ENCODE data around the gene TBC1D32.
"Not testable (repeated sequence)": the region's sequence is repeated elsewhere in the genome, so short reads cannot be mapped to it uniquely, and the experiment has no call there.

TBC1D32 gene

DNA sequence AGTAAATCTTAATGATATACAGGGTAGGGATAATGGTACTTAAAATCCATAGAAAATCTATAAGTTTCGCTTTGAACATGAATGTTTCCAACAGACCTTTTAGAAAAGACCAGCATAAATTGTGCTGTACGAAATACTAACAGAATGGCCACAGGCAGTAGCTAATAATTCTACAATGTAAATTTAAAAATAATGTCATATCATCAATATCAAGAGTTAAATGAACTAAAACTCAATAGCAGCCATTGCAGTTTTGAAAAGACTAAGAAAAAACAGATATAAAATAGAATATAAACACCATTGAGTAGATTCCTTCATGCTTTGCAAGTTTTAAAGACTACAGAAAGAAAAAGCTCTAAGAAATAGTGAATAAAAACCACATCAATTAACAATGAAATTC lies 14.7 kb downstream of the TBC1D32 start:
- DNase-seq (ENCODE audit: low spot score): no peak

DNA sequence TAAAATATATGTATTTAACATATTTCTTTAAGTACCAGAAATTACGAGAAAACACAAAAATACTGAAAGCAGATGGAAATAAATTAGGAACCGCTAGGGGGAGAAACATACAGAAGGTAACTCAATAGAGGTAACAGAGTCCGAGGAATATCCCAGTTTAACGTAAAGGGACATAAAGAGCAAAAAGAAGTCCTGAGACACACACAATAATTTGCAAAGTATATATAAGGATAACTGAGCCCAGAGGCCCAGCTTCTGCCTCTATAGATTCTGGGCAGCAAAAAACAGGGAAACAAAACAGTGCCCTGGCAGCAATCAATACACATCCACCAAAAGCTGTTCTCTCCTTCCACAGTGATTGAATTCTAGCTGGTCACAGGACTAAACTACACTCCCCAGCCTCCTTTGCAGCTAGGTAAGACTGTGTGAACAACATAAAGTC lies 15.1 kb downstream of the TBC1D32 start:
- no peak for DNase-seq (ENCODE audit: low spot score)

DNA sequence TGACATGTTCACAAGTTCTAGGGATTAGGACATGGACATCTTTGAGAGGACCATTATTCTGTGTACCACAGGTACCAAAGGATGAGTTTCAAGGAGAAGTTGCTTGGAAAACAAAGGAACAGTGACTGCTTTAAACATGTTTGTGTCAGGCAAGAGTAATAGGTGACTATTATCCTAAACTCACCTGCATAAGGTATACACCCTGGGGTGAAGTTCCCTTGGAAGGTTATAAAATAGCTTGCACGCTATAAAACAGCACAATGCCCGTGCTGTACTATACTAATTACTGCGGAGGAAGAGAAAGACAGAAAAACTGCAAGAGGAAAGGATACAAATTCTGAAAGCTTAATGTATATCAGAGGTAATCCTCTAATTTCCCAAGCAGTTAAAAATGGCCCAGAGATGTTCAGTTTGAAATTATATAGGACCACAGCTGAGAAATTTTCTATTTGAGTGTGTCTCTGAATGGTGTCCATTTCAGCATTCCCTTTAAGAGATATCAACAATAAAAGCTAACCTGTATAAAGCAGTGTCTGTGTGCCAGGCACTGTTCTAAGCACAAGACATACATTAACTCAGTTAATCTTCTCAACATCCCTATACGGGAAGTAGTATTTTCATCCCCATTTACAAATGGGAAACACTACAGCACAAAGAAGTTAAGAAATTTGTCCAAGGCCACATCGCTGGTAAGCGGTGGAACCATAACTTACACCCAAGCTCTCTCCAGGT lies 19.7 kb downstream of the TBC1D32 start:
- DNase-seq (ENCODE audit: low spot score): no peak

DNA sequence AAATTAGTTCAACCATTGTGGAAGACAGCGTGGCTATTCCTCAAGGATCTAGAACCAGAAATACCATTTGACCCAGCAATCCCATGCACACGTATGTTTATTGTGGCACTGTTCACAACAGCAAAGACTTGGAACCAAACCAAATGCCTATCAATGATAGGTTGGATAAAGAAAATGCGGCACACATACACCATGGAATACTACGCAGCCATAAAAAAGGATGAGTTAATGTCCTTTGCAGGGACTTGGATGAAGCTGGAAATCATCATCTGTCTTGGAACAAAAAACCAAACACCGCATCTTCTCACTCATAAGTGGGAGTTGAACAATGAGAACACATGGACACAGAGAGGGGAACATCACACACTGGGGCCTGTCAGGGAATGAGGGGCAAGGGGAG lies 22.5 kb downstream of the TBC1D32 start:
- not testable (repeated sequence) for DNase-seq (ENCODE audit: low spot score)

DNA sequence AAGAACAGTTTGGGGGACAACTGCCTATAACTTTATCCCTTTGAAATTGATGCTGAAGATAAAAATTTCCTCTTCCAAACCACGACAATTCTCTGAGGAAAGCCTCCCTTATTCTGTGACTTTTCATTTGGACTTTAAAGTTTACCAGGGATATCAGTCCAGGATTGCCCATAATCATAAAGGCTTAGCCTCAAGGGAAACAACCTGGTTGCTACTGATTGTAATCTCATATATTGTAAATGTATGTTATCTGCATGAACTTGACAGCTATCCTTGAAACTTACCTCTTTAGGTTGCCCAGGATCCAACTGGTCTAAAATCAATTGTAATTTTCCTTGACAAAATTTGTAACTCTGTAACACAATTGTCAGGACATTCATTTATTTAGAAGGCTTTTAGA lies 23.8 kb downstream of the TBC1D32 start:
- DNase-seq (ENCODE audit: low spot score): no peak

DNA sequence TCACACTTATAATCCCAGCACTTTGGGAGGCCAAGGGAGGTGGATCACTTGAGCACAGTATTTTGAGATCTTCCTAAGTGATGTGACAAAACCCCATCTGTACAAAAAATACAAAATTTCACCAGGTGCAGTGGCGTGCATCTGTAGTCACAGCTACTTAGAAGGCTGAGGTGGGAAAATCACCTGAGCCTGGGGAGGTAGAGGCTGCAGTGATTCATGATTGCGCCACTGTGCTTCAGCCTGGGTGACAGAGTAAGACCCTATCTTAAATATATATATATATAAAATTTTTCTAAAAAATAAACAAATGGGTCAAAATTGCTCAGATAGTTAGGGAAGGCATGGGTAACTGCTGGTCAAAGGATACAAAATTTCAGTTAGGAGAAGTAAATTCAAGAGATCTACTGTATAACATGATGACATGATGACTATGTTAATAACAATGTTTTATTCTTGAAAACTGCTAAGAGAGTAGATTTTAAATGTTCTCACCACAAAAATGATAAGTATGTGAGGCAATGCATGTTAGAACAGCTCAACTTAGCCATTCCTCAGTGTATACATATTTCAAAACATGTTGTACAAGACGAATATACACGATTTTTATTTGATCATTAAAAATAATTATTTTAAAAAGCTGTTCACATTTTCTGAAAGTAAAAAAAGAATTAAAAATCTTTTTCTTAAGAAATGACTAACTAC lies 24.4 kb downstream of the TBC1D32 start:
- DNase-seq (ENCODE audit: low spot score): no peak

DNA sequence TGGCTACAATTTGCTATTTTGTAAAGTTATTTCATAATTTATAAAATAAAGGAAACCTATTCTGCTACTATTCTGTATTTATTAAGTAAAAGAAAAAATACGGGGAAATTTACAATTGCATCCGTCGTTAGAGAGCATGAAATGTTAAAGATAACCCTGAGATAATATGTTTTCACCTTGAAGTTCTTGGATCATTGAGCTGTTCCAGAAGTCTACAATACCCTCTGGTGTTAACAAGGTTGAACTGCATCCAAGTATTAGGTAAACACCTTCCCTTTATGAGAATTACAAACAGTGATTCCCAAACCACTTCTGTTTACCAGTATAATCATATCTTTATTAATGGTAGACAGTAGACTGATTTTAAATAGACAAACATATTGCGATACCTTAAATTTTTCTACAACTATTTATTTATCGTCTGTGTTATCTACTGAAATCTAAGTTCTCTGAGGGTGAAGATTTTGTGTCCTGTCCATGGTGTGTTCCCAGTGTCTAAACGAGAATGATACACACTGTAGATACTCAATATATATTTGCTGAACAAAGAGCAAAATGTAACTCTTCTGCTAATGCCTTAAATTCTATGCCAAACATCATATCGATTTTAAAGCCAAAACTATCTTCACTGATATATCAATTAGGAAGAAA lies 28.2 kb downstream of the TBC1D32 start:
- DNase-seq (ENCODE audit: low spot score): peak; percentile 45

DNA sequence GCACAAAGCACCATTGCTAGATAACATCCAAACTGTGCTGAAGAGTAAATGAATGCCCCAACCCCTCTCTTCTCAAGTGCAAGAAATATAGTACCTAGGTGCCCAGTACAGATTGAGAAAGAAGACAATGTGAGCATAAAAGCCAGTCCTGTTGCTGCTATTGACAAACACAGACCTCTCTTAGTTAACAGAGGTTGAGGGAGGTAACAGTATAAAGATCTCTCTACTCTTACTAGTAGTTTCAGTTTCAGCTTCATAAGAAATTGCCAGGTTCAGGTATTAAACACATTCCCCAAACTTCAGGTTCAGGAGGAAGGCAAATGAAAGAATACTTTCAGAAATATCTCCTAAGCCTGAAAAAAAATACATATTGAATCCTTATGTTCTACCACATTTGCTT lies 31.4 kb downstream of the TBC1D32 start:
- no peak for DNase-seq (ENCODE audit: low spot score)

DNA sequence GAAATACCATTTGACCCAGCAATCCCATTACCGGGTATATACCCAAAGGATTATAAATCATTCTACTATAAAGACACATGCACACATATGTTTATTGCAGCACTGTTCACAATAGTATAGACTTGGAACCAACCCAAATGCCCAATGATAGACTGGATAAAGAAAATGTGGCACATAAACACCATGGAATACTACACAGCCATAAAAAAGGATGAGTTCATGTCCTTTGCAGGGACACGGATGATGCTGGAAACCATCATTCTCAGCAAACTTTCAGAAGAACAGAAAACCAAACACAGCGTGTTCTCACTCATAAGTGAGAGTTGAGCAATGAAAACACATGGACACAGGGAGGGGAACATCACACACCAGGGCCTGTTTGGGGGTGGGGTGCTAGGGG lies 33.1 kb downstream of the TBC1D32 start:
- not testable (repeated sequence) for DNase-seq (ENCODE audit: low spot score)

DNA sequence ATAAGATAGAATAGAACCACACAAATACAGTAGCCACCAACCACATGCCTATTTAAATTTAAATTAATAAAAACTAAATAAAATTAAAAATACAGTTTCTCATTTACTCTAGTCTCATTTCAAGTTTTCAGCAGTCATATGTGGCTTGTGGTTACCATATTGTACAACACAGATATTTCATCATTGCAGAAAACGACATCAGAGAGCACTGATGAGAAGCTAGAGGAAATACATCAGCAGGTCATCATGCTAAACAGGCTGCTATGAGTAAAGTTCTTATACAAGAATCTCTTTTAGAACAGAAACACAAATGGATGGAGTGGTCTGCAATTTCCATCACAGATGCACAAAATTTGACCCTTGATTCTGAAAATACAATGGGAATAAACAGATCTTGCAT lies 36.6 kb downstream of the TBC1D32 start:
- DNase-seq (ENCODE audit: low spot score): no peak

DNA sequence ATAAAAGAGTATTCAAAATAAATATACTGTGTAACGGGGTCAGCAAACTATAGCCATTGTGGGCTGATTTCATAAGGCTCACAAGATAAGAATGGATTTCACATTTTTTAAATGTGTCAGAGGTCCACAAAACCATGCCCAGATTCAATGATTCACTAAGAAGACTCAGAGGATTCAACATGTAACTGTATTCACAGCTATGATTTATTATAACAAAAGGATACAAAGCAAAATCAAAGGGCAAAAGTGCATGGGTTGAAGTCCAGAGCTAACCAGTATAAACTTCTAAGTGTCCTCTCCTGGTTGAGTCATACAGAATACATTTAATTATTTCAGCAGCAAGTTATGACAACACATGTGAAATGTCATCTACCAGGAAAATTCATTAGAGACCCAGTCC lies 49.2 kb downstream of the TBC1D32 start:
- DNase-seq (ENCODE audit: low spot score): no peak

DNA sequence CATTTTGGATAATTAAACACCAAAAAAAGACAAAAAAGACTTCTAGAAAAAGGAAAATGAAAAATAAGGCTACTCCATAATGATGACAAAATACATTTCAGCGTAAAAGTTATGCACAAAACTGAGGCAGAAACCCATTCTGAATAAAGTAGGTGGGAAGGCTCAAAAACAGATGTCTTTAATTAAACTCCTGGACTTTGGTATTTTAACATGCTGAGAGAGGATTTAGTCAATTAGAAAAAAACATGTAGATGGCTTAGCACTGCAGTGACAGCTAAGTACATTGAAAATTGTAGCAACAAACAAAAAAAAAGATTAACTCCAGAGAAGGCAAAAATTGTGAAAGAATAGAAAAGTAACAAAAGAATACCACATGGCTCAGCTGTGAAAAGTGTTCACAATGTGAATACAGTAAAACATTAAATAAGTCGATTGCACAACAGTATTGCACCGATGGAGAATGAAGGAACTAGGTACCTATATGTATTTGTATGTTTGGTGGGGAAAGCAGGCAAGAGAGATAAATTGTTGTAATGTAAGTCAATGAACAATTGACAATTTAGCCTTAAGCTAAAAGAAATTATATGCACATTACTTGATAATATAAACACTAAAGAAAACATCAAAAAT lies 59.5 kb downstream of the TBC1D32 start:
- no peak for DNase-seq (ENCODE audit: low spot score)

DNA sequence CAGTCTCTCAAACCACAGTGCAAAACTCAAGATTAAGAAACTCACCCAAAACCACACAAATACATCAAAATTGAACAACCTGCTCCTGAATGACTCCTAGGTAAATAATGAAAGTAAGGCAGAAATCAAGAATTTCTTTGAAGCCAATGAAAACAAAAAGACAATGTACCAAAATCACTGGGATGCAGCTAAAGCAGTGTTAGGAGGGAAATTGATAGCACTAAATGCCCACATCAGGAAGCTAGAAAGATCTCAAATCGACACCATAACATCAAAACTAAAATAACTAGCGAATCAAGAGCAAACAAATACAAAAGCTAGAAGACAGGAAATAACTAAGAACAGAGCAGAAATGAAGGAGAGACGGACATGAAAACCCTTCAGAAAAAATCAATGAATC lies 70.5 kb downstream of the TBC1D32 start:
- no peak for DNase-seq (ENCODE audit: low spot score)

DNA sequence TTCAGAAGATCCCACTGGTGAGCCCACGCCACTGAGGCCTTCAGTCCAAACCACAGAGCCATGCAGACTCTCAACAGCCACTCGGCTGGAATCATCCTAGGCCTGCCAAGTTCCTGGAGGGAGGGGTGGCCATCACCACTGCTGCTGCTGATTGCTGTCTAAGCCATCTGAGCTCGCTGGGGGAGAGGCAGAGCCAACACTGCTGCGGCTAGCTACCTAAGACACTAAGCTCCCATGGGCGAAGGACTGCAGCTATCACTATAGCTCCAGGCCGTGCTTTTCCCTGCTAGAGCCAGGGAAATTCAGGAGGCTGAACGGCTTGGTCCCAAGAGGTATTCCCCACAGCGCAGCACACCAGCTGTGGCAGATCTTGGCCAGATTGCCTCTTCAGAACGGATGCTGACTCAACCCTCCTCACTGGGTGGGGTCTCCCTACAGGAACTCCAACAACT lies 73.6 kb downstream of the TBC1D32 start:
- no peak for DNase-seq (ENCODE audit: low spot score)

DNA sequence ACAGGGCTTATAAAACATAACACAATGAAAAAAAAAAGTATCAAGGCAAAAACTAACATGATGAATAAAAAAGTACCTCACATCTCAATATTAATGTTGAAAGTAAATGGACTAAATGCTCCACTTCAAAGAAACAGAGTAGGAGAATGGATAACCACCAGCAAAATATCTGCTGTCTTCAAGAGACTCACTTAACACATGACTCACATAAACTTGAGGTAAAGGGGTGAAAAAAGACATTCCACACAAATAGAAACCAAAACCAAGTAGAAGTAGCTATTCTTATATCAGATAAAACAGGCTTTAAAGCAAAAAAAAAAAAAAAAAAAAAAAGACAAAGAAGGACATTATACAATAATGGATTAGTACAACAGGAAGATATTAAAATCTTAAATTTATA lies 86.9 kb downstream of the TBC1D32 start:
- DNase-seq (ENCODE audit: low spot score): no peak

DNA sequence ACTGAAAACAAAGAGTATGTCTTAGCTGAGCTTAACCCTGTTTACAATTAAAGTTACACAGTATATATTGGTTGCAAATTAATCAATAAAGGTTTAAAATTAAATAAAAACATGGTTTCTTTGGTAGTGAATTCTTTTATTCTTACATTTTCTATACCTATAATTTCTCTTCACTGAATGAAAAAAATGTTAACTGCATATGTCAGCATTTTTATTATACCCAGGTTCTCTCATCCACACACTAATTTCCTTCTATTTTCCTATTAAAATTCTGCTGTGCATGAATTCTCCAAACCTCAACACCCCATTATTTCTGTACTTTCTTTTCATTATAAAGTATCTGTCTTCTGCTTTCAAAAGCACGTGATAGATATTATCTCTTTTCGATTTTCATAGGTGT lies 91.9 kb downstream of the TBC1D32 start:
- no peak for DNase-seq (ENCODE audit: low spot score)

DNA sequence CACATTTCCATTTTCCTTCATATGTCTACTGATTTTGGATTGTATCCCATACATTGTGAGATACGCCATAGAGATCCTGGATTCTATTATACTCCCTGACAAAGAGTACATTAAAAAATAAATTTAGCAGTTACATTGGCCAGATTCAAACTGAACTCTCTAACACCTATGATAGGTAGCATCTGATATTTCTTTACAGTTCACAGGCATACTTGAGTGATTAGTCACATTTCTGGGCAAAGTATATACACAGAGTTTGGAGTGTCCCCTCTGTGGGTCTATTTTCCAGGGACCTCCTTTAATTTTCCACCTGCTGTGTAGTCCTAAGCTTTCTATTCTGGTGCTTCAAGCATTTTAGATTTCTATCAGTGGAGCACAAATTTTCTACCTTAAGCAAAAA lies 96.4 kb downstream of the TBC1D32 start:
- no peak for DNase-seq (ENCODE audit: low spot score)

DNA sequence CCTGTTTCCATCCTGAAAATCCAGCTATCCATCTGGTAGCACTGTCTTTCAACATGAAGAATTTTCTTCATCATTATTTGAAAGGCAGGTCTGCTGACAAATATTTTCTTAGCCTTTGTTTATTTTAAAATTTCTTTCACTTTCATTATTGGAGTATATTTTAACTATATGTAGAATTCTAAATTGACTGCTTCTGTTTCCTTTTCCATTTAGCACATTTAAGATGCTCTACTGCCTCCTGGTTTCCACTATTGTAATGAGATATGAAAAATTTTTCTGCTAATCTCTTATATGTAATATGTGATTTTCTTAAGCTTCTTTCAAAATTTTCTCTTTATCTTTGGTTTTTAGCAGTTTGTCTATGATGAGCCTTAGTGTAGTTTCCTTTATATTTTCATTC lies 97.3 kb downstream of the TBC1D32 start:
- no peak for DNase-seq (ENCODE audit: low spot score)

DNA sequence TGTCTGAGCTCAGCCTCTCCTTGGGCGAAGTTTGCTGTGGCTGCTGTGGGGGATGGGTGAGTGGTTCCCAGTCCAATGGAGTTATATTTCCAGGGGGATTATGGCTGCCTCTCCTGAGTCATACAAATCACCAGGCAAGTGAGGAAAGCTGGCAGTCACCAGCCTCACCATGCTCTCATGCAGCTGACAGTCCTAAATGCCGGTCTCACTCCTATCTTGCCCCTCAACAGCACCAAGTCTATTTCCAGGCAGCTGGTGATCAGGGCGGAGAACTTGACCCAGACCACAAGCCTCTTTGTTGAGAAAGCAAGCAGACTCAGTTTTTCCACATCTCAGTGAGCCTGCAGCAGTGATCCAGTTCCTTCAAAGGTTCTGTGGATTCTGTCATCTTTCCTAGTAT lies 98.9 kb downstream of the TBC1D32 start:
- DNase-seq (ENCODE audit: low spot score): no peak

DNA sequence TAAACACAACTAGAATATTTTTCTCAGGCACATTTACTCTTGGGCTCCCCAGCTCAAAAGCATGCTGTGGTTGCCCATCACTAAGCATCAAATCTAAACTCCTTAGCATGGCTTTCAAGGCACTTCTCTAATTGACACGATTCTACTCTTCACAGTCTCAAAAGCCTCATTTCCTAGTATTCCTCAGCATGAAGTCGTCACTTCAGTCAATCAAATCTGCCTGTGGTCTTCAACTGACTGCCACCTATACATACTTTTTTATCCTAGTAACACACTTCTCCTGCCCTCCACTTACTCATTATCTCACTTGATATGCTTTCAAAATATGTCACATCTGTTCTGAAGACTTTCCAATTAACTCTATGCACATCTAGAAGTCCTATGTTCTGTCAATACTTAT lies 110.3 kb downstream of the TBC1D32 start:
- DNase-seq (ENCODE audit: low spot score): no peak

DNA sequence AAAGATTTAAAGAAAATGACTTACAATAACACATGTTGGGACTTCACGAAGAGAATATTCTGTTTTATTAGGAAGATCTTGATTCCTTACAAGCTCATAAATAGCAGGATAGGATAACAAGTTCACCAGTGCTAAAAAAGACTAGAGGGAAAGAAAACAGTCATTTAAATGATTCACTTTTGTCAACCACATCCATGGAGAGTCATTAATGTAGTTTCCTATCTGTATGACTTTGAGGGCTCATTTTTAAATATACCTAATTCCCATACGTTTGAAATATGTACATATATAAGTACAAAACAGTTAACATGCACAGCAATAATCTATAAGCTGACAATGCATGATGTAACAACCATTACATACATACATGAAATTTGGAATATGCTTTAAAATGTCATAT lies 111.1 kb downstream of the TBC1D32 start:
- no peak for DNase-seq (ENCODE audit: low spot score)

DNA sequence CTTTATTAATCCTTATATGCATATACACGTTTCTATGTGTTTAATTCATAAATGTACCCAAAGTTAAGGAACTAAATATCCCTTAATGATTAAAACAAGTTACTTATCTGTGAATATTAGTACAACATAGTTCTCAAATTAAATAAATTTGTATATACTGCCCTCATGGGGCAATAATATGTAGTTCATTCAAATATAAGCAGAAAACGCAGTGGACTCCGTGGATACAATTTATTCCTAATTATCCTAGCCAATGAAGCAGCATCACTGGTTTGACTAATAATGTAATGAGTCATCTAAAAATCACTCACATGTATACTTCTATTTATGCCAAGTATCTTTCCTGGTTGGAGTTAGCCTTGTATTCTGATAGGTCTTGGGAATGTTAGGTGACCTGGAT lies 111.6 kb downstream of the TBC1D32 start:
- DNase-seq (ENCODE audit: low spot score): peak; percentile 2

DNA sequence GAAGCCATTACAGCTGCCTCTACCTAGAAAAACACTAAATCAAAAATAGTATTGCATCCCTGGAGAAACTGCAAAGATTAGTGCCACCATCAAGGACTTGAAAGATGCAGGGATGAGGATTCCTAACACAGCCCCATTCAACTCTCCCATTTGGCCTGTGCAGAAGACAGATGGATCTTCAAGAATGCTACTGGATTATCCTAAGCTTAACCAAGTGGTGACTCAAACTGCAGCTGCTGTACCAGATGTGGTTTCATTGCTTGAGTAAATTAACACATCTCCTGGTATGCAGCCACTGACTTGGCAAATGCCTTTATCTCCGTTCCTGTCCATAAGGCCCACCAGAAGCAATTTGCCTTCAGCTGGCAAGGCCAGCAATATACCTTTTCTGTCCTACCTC lies 117.4 kb downstream of the TBC1D32 start:
- DNase-seq (ENCODE audit: low spot score): no peak
